HL-60 (cell line): ENCODE data around the gene MYL10.

Experiments
- DNase-seq, 2 experiments: peaks; one replicate each; pipeline ENCODE4 v3.0.0-alpha.2; 2010 to 2020; ENCODE audit warnings: low read depth in 1 of 2, low spot score in 1 of 2
- H3K27ac ChIP-seq: fragments of 250-450 bp; sonication (Bioruptor Pico); replicated peaks from 2 replicates; pipeline ENCODE4 v1.5.1; 2020; ENCODE audit warnings: mild to moderate bottlenecking, moderate library complexity
- H3K27me3 ChIP-seq: fragments of 250-450 bp; sonication (Bioruptor Pico); 2 replicates; pipeline ENCODE4 v1.5.1; 2021; ENCODE audit warnings: mild to moderate bottlenecking, moderate library complexity; ENCODE audit not compliant: insufficient read depth, poor library complexity, severe bottlenecking
- H3K4me3 ChIP-seq: replicated peaks from 2 replicates; pipeline ENCODE4 v1.5.1; 2011; ENCODE audit warnings: mild to moderate bottlenecking, control low read depth, low read length; ENCODE audit not compliant: insufficient read depth
- CTCF ChIP-seq: IDR thresholded peaks from one replicate; pipeline ENCODE4 v1.5.1; 2011; ENCODE audit warnings: low read length, control low read depth, inconsistent platforms; ENCODE audit not compliant: insufficient read depth
- GABPA ChIP-seq: IDR thresholded peaks from 2 replicates; pipeline ENCODE4 v1.6.1; 2012; ENCODE audit warnings: low read depth
- POLR2AphosphoS5 ChIP-seq: IDR thresholded peaks from 2 replicates; pipeline ENCODE4 v1.6.1; 2012; ENCODE audit warnings: low read depth
- REST ChIP-seq: IDR thresholded peaks from 2 replicates; pipeline ENCODE4 v1.6.1; 2012; ENCODE audit warnings: low read depth; ENCODE audit not compliant: insufficient replicate concordance
- SPI1 ChIP-seq: IDR thresholded peaks from 2 replicates; pipeline ENCODE4 v1.6.1; 2012; ENCODE audit warnings: low read depth, mild to moderate bottlenecking, borderline replicate concordance

MYL10 gene

GRCh38 chr7:101676956-101677355, 47.9 kb upstream of the MYL10 start:
- no peak for DNase-seq
- no peak for TF ChIP-seq SPI1
- TF ChIP-seq POLR2AphosphoS5 = no peak
- no peak for TF ChIP-seq REST
- TF ChIP-seq CTCF = no peak
- no peak for TF ChIP-seq GABPA
- Histone ChIP-seq H3K4me3 (no peak overlapping the region), H3K27me3 (no peaks in the 10 kb centered on the region), H3K27ac (no peak overlapping the region)

GRCh38 chr7:101676062-101676598, 47.0 kb upstream of the MYL10 start:
- H3K27ac ChIP-seq = no peak overlapping the region
- H3K27me3 ChIP-seq = no peaks in the 10 kb centered on the region
- DNase-seq = no peak
- no peak overlapping the region for H3K4me3 ChIP-seq
- TF ChIP-seq REST (no peak), CTCF (no peak), GABPA (no peak), POLR2AphosphoS5 (no peak)

- Histone ChIP-seq H3K27me3 (no peaks in the 10 kb centered on the region), H3K27ac (no peak overlapping the region), H3K4me3 (no peak overlapping the region)
- TF ChIP-seq SPI1 = no peak
- no peak for TF ChIP-seq POLR2AphosphoS5
- TF ChIP-seq REST = no peak
- no peak for DNase-seq
Observed at GRCh38 chr7:101674439-101674838, 45.3 kb upstream of the MYL10 start.

GRCh38 chr7:101673951-101674350, 44.9 kb upstream of the MYL10 start:
- Histone ChIP-seq H3K27ac (no peak overlapping the region), H3K4me3 (no peak overlapping the region), H3K27me3 (no peaks in the 10 kb centered on the region)
- DNase-seq = no peak
- TF ChIP-seq POLR2AphosphoS5 = no peak
- no peak for TF ChIP-seq SPI1
- no peak for TF ChIP-seq GABPA
- no peak for TF ChIP-seq REST
- no peak for TF ChIP-seq CTCF
